ENCODE measurements around the gene ITGA2. TPM values are rescaled to one million over a fixed set of nuclear protein-coding genes. Genes with fewer than 3 reads are reported as not detected.

Gene ITGA2
- total RNA-seq, 1 donor from 2014 or later: 18.4 TPM

DNA sequence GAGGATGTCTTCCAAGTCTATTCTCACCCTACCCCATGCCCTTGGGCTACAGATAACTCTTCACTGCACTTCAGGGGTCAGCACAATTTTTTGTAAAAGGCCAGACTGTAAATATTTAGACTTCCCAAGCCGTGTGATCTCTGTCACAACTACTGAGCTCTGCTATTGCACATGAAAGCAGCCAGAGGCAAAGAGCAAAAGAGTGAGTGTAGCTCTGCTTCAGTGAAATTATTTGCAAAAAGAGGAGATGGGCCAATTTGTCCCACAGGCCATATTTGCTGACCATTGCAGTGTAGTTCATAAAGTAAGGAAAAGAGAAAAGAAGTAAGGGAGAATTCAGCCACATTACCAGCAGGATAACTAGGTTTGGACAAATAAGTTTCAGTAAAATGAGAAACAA, 127.4 kb downstream of the ITGA2 start:
- Histone ChIP-seq H3K4me1 (no peaks in the 10 kb centered on the region), H3K36me3 (no peaks in the 10 kb centered on the region), H3K27me3 (no peaks in the 10 kb centered on the region), H3K9me3 (no peaks in the 10 kb centered on the region), H3K27ac (no peak overlapping the region), H3K4me3 (no peak overlapping the region)
- TF ChIP-seq POLR2A (IDR thresholded peaks at IDR 0.05) (no peak), POLR2AphosphoS5 (IDR thresholded peaks at IDR 0.05; ENCODE audit: insufficient read depth in 1 of 2, low read depth in 1 of 2) (no peak)
- TF ChIP-seq, protein P1, sequence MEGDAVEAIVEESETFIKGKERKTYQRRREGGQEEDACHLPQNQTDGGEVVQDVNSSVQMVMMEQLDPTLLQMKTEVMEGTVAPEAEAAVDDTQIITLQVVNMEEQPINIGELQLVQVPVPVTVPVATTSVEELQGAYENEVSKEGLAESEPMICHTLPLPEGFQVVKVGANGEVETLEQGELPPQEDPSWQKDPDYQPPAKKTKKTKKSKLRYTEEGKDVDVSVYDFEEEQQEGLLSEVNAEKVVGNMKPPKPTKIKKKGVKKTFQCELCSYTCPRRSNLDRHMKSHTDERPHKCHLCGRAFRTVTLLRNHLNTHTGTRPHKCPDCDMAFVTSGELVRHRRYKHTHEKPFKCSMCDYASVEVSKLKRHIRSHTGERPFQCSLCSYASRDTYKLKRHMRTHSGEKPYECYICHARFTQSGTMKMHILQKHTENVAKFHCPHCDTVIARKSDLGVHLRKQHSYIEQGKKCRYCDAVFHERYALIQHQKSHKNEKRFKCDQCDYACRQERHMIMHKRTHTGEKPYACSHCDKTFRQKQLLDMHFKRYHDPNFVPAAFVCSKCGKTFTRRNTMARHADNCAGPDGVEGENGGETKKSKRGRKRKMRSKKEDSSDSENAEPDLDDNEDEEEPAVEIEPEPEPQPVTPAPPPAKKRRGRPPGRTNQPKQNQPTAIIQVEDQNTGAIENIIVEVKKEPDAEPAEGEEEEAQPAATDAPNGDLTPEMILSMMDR (IDR thresholded peaks at IDR 0.05): no peak
- intact Hi-C loops (cut with DNase I): no loop called here
- DNase-seq (ENCODE audit: extremely low spot score in 2 of 2): no peak

DNA sequence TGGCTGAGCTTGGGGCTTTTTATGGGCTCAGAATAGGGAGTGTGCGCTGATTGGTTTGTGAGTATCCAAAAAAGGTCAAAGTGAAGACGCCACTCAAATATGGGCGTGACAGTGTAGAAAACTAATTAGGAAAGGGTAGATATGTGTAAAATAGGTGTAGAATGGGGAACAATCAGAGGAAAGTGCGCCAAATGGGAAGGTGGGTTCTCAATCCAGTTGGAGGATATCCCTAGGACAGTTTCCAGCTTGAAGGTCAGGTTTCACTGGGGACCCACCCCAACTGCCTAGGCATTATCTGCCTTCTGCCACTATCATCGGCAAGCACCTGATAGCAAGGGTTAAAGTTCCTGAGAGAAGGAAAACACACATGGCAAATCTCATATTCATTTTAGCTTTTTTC, 129.7 kb downstream of the ITGA2 start:
- intact Hi-C loops (cut with DNase I): no loop called here
- Histone ChIP-seq H3K36me3 (no peaks in the 10 kb centered on the region), H3K9me3 (no peaks in the 10 kb centered on the region), H3K4me3 (no peak overlapping the region), H3K4me1 (no peaks in the 10 kb centered on the region), H3K27ac (no peak overlapping the region), H3K27me3 (no peaks in the 10 kb centered on the region)
- no peak for DNase-seq (ENCODE audit: extremely low spot score in 2 of 2)
- no peak for TF ChIP-seq POLR2AphosphoS5 (IDR thresholded peaks at IDR 0.05; ENCODE audit: insufficient read depth in 1 of 2, low read depth in 1 of 2)
- no peak for TF ChIP-seq POLR2A (IDR thresholded peaks at IDR 0.05)
- TF ChIP-seq, protein P1 (IDR thresholded peaks at IDR 0.05): no peak

DNA sequence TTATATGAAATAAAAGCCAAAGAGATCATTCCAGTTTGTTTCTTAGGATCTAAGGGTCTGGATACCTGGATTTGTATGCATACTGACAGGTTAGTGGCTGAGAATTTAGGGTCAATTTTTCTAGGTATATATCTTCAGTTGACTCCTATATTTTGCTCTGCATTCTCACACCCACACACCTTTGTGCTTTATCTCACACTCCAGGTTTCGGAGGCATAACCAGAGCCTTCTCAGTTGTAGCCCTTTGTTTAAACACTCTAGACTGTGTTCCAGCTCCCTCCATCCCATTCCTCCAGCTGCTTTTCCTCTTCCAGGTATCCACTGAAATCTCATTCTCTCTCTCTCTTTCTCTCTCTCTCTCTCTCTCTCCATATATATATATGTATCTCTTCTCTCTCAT, 131.0 kb downstream of the ITGA2 start:
- no peak overlapping the region for H3K4me3 ChIP-seq
- H3K4me1 ChIP-seq: no peaks in the 10 kb centered on the region
- H3K27ac ChIP-seq: no peak overlapping the region
- no peaks in the 10 kb centered on the region for H3K27me3 ChIP-seq
- H3K9me3 ChIP-seq: no peaks in the 10 kb centered on the region
- TF ChIP-seq, protein P1 (IDR thresholded peaks at IDR 0.05): no peak
- TF ChIP-seq POLR2A (IDR thresholded peaks at IDR 0.05) (no peak), POLR2AphosphoS5 (IDR thresholded peaks at IDR 0.05; ENCODE audit: insufficient read depth in 1 of 2, low read depth in 1 of 2) (no peak)
- no peaks in the 10 kb centered on the region for H3K36me3 ChIP-seq
- intact Hi-C loops (cut with DNase I): no loop called here
- DNase-seq (ENCODE audit: extremely low spot score in 2 of 2): no peak

DNA sequence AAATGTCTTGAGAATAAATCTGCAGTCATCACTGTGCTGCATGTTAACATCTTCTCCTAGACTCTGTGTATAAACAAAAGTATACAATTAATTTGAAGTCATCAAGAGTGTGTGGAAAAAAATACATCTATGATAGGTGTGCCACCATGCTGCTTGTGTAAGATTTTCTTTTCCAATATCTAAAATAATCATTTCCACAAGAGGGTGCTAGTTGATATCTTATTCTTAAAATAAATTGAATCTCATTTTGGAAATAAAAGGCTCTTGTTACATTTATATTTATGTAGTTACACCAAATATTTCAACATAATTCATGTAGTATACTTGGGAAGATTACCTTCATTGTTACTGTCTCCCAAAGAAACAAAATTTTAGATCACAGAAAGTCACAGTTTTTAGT, 134.6 kb downstream of the ITGA2 start:
- H3K4me1 ChIP-seq: no peaks in the 10 kb centered on the region
- intact Hi-C loops (cut with DNase I): no loop called here
- DNase-seq (ENCODE audit: extremely low spot score in 2 of 2): no peak
- no peak overlapping the region for H3K4me3 ChIP-seq
- no peak overlapping the region for H3K27ac ChIP-seq
- TF ChIP-seq, protein P1 (IDR thresholded peaks at IDR 0.05): no peak
- TF ChIP-seq POLR2AphosphoS5 (IDR thresholded peaks at IDR 0.05; ENCODE audit: insufficient read depth in 1 of 2, low read depth in 1 of 2) (no peak), POLR2A (IDR thresholded peaks at IDR 0.05) (no peak)
- no peaks in the 10 kb centered on the region for H3K36me3 ChIP-seq
- no peaks in the 10 kb centered on the region for H3K27me3 ChIP-seq
- no peaks in the 10 kb centered on the region for H3K9me3 ChIP-seq

DNA sequence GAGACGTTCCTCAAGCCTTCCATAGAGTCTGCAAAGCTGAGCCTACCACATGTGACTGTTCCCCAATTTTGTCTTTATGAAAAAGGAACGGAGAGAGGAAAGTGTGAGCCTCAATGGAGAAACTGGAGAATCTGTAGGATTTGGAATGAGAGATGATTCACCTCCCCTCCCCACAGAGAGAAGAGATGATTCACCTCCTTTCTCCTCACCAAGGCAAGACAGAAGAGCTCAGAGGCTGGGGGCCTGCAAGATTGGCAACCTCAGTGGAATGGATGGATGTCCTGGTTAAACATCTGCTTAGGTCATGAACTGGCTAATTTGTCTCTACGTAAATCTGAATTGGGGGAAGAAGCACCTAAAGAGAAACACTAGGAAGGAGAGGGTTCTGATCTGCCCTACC, 137.4 kb downstream of the ITGA2 start:
- no peak overlapping the region for H3K4me3 ChIP-seq

More for the DNA sequence above, 137.4 kb downstream of the ITGA2 start:
- intact Hi-C loops (cut with DNase I): no loop called here
- H3K4me1 ChIP-seq: no peaks in the 10 kb centered on the region
- no peaks in the 10 kb centered on the region for H3K9me3 ChIP-seq
- no peaks in the 10 kb centered on the region for H3K27me3 ChIP-seq
- no peaks in the 10 kb centered on the region for H3K36me3 ChIP-seq
- DNase-seq (ENCODE audit: extremely low spot score in 2 of 2): no peak
- no peak overlapping the region for H3K27ac ChIP-seq
- TF ChIP-seq POLR2A (IDR thresholded peaks at IDR 0.05) (no peak), POLR2AphosphoS5 (IDR thresholded peaks at IDR 0.05; ENCODE audit: insufficient read depth in 1 of 2, low read depth in 1 of 2) (no peak)
- TF ChIP-seq, protein P1 (IDR thresholded peaks at IDR 0.05): no peak
